ENCODE data around the gene MRPL34. TPM values are rescaled to one million over a fixed set of nuclear protein-coding genes. Genes with fewer than 3 reads are reported as not detected.

Gene MRPL34
- total and polyA plus RNA-seq, 9 of the 15 experiments (the other 6 are each of a cell fraction or from before 2014, with no cell fraction given) = 11.5 to 256 (median 72.5) TPM

GRCh38 chr19:17333611-17334413, 28.1 kb downstream of the MRPL34 start (continued):
- TF ChIP-seq MGA (IDR thresholded peaks at IDR 0.05) (no peak), SP1 (CRISPR knock-in tag; IDR thresholded peaks at IDR 0.05) (peak; percentile 92), GTF3C2 (IDR thresholded peaks at IDR 0.05; ENCODE audit: borderline replicate concordance, extremely low read depth, insufficient read length) (no peak), CBFA2T3 (IDR thresholded peaks at IDR 0.05) (peak; percentile 28; the same call in 1 of the 2 replicates), FUS (optimal IDR thresholded peaks at IDR 0.05; ENCODE audit: low read depth, low read length) (no peak), MBD1 (CRISPR knock-in tag; IDR thresholded peaks at IDR 0.05) (no peak), SLC30A9 (CRISPR knock-in tag; IDR thresholded peaks at IDR 0.05) (no peak), ZNF12 (CRISPR knock-in tag; IDR thresholded peaks at IDR 0.05) (peak; percentile 71), RFX1 (IDR thresholded peaks at IDR 0.05) (no peak), CREB1 (IDR thresholded peaks at IDR 0.05) (0 out of 2 replicates have a peak, but pooled peaks have one; percentile 8), CREB1 (CRISPR knock-in tag; IDR thresholded peaks at IDR 0.05) (peak; percentile 70), EZH2 (IDR thresholded peaks at IDR 0.05; ENCODE audit: borderline replicate concordance, low read depth, low read length) (no peak)

Data from K562 (cell line).